Naive thymus-derived CD8-positive, alpha-beta T cell (primary cell): ENCODE measurements around the gene HTR4. TPM values are rescaled to one million over a fixed set of nuclear protein-coding genes. Genes with fewer than 3 reads are reported as not detected.

Experiments used
- ATAC-seq, 2 donors: fragments of 150-1000 bp; cut with Tn5 transposase in 1 of 2; sonication (Bioruptor Pico), chemical (Tn5 transposase) in 1 of 2; 1 replicate in 1 of 2; 2 replicates in 1 of 2; pipeline ENCODE4 v1.10.0; 2021; ENCODE audit warnings: mild to moderate bottlenecking in 2 of 2, moderate library complexity in 2 of 2
- POLR2A ChIA-PET: fragments of 350-600 bp; sonication (Branson Sonifier 250); formaldehyde crosslinking; loops from one replicate; lab custom pipeline; 2021; ENCODE audit warnings: antibody characterized with exemption; lab: Charles Lee
- DNase-seq, 10 donors: peaks; one replicate each; pipeline versions ENCODE4 v3.0.0 to v3.0.0-alpha.2; 2020 to 2022
- H3K27ac Mint-ChIP-seq, 10 donors: one replicate each; pipeline ENCODE4 v1.8.0; 2020 to 2022; ENCODE audit warnings: mild to moderate bottlenecking in 10 of 10, mixed read lengths in 10 of 10, moderate library complexity in 4 of 10, inconsistent platforms in 1 of 10
- H3K27me3 Mint-ChIP-seq, 5 donors: one replicate each; pipeline ENCODE4 v1.8.0; 2021 to 2022; ENCODE audit warnings: mixed read lengths in 5 of 5
- H3K36me3 Mint-ChIP-seq, 3 donors: one replicate each; pipeline ENCODE4 v1.8.0; 2020 to 2022; ENCODE audit warnings: mixed read lengths in 3 of 3, mild to moderate bottlenecking in 2 of 3, inconsistent platforms in 1 of 3
- H3K4me1 Mint-ChIP-seq, 4 donors: one replicate each; pipeline ENCODE4 v1.8.0; 2021 to 2022; ENCODE audit warnings: mixed read lengths in 4 of 4
- H3K4me3 Mint-ChIP-seq, 10 donors: one replicate each; pipeline ENCODE4 v1.8.0; 2020 to 2022; ENCODE audit warnings: mild to moderate bottlenecking in 10 of 10, mixed read lengths in 10 of 10, moderate library complexity in 6 of 10, inconsistent platforms in 1 of 10
- H3K9me3 Mint-ChIP-seq, 9 donors: one replicate each; pipeline ENCODE4 v1.8.0; 2020 to 2022; ENCODE audit warnings: mixed read lengths in 9 of 9, mild to moderate bottlenecking in 3 of 9, inconsistent platforms in 1 of 9, moderate library complexity in 1 of 9
- polyA plus RNA-seq, 3 donors: library from polyadenylated mRNA; unstranded; fragments of 300-500 nt; fragmentation: Illumina TruSeq; gene quantifications; one replicate each; pipeline ENCODE4 v1.2.3, GENCODE V29; 2021
- total RNA-seq, 8 experiments: library from RNA in 2 of 8; stranded (reverse) in 2 of 8; gene quantifications; one replicate each; pipeline ENCODE4 v1.2.3 and lab custom pipeline; 2021 to 2026

The HTR4 gene
- total and polyA plus RNA-seq, 5 experiments from 2014 or later = not detected

DNA sequence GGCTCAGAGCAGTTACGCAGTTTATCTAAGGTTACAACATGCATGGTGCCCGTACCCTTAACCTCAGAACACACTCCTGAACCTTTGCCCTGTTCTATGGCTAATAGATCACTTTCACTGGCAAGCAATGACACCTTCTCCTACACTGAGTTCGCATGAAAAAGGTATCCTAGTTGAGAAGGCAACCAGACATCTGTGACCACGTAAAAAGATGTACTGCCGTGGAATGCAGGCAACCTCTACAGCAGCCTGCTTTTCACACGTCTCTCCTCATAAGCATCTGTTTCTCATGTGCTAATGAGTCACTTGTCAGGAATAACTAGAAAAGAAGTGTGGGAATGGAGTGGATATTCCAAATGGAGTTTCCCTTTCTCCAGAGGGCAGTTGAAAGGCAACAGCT lies 199.1 kb downstream of the HTR4 start:
- H3K27me3 Mint-ChIP-seq = peaks cover 10 to 41% (median 13%) of the 10 kb centered on the region in 5 donors
- no peaks in the 10 kb centered on the region for H3K36me3 Mint-ChIP-seq
- H3K9me3 Mint-ChIP-seq = no peaks in the 10 kb centered on the region
- H3K4me1 Mint-ChIP-seq = no peaks in the 10 kb centered on the region
- no peak overlapping the region for H3K4me3 Mint-ChIP-seq
- POLR2A ChIA-PET = interaction anchor here (0.5 kb wide), 1 partner anchor 1374 kb away, joined by 3 read pairs; no protein-coding TSS in a partner anchor
- no peak overlapping the region for H3K27ac Mint-ChIP-seq
- DNase-seq (no peak), ATAC-seq (no peak)

DNA sequence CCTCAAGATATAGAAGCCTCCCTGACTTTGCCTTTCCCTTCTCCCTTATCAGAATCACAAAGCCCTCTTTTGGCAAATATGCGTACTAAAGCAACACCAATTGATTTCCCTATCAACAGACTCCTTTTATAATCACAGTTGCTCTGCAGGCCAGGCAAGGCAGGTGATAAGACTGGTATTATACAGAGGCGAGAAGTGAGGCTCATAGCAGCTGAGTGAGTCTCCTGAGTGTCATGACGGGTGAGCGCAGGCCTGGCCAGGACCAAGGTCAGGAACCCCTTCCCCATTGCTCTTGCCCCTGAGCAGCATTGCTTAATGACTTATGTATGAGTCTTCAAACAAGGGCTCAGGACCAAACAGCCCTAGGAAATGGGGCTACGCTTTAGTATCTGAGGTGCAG lies 199.8 kb downstream of the HTR4 start:
- ATAC-seq (no peak), DNase-seq (no peak)
- POLR2A ChIA-PET = no interaction called here
- peaks cover 10 to 35% (median 13%) of the 10 kb centered on the region in 5 donors for H3K27me3 Mint-ChIP-seq
- H3K36me3 Mint-ChIP-seq = no peaks in the 10 kb centered on the region
- no peak overlapping the region for H3K27ac Mint-ChIP-seq
- H3K4me1 Mint-ChIP-seq = no peaks in the 10 kb centered on the region
- H3K9me3 Mint-ChIP-seq = no peaks in the 10 kb centered on the region
- no peak overlapping the region for H3K4me3 Mint-ChIP-seq

DNA sequence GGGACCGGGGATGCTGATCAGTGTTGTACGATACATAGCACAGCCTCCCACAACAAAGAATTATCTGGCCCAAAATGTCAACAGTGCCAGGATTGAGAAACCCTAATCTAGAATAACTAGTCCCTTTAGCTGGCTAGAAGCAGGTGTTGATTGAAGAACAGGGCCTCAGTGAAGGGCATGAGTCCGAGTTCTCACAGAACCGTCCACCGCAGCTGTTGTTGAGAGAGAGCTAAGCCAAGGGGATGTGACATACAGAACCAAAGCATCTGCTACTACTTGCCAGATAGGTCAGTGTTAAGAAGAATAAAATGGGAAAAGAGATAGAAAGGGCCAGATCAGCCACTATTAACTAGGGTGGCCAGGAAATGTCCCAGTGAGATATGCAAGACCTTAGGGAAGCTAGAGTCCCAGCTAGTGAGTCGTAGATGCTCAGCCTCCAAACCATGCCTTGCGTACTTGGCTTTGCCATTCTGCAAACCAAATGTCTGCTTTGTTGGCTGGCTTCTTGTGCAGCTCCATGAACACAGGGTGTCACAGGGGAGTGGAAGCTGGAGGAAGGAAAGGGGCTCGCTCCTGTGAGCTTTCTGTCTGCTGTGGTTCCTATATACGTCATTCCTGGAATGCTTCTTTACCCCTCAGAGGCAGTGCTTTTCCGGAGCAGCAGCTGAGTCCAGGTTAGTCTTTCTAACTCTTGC lies 201.7 kb downstream of the HTR4 start:
- Mint-ChIP-seq H3K4me3 (no peak overlapping the region), H3K4me1 (no peaks in the 10 kb centered on the region), H3K27me3 (peaks cover 2 to 20% (median 10%) of the 10 kb centered on the region in 5 donors), H3K36me3 (no peaks in the 10 kb centered on the region), H3K27ac (no peak overlapping the region), H3K9me3 (no peaks in the 10 kb centered on the region)
- DNase-seq (no peak), ATAC-seq (no peak)
- POLR2A ChIA-PET = no interaction called here

DNA sequence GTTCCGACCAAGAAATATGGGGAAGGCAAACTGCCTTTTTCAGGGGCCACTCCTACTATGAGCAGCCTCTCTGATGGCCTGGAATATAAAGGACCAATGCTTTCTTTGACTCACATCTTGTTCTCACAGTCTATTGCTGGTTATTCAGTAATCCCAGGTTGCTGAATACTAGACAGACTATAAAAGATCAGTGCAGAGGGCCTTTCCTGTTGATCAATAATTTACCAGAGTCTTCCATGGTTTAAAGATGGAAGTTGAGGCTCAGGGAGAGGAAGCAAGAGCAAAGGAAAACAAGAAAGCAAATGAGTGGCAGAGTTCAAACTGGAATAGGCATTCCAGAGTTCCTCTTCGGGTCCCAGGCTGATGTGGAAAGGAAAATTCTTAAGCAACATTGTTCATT lies 207.7 kb downstream of the HTR4 start:
- no peak overlapping the region for H3K27ac Mint-ChIP-seq
- no peaks in the 10 kb centered on the region for H3K27me3 Mint-ChIP-seq
- POLR2A ChIA-PET = no interaction called here
- no peaks in the 10 kb centered on the region for H3K9me3 Mint-ChIP-seq
- peaks cover 0 to 19% (median 0%) of the 10 kb centered on the region in 3 donors for H3K36me3 Mint-ChIP-seq
- ATAC-seq (no peak), DNase-seq (no peak)
- no peak overlapping the region for H3K4me3 Mint-ChIP-seq
- H3K4me1 Mint-ChIP-seq = no peaks in the 10 kb centered on the region

DNA sequence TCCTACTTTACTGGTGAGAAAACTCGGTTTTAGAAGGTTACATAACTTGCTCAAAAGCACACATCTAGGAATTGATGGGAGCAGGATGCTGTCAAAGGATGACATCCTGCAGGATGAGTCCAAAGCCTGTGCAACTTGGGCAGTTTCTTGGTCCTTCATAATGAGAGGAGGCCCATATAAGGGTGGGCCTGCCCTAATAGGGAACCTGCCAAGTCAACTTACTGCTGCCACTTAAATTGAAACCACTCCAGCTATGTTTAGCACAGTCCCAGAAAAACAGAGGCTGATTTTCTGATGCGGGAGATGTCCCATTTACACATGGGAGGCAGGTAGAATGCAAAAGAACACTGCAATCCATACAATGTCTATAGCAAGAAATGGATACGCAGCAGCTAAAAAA lies 208.7 kb downstream of the HTR4 start:
- DNase-seq (no peak), ATAC-seq (no peak)
- Mint-ChIP-seq H3K4me1 (no peaks in the 10 kb centered on the region), H3K27ac (no peak overlapping the region), H3K4me3 (no peak overlapping the region), H3K36me3 (peaks cover 0 to 29% (median 2%) of the 10 kb centered on the region in 3 donors), H3K9me3 (no peaks in the 10 kb centered on the region), H3K27me3 (no peaks in the 10 kb centered on the region)
- POLR2A ChIA-PET = no interaction called here

DNA sequence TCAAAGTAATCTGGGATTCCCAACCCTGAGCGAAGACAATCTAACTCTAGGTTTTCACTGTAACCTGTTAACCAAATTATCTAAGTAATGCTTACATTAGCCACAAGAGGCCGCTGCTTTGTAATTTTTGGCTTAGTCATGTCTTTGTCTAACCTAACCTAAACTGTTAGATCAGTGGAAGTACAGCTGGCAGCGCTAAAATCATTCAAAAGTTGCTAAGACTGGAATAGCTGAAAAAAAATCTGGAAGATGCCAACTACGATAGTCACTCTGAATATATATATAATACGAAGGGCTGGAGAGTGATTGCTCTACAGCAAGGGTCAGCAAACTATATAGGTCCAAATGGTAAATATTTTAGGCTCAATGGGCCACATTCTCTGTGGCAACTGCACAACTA lies 210.3 kb downstream of the HTR4 start:
- Mint-ChIP-seq H3K27me3 (no peaks in the 10 kb centered on the region), H3K36me3 (peaks cover 0 to 45% (median 9%) of the 10 kb centered on the region in 3 donors), H3K27ac (peak overlapping the region in 1 of 10 donors; percentile 24), H3K4me3 (no peak overlapping the region), H3K9me3 (no peaks in the 10 kb centered on the region), H3K4me1 (no peaks in the 10 kb centered on the region)
- POLR2A ChIA-PET = interaction anchor here (1.1 kb wide), 1 partner anchor 38 kb away, joined by 3 read pairs; no protein-coding TSS in a partner anchor
- DNase-seq (peak in 8 of 10 donors; percentile 12 to 51 (median 42)), ATAC-seq (peak; percentile 64 to 65)

DNA sequence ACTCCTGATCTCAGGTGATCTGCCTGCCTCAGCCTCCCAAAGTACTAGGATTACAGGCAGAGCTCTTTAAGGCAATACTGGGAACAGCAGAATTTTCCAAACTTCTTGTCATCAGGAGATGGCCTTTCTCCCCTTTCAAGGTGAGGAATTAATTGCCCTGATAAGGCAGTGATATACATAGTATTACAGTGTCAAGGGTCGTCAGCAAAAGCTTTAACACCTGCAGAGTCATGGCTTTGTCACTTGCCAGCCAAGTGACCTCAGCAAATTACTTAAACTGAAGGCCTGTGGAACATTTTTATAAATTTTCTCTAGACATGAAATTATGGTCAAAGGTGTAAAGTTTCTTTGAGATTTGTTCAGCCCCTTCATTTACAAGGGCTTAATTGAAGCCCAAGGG lies 211.1 kb downstream of the HTR4 start:
- no peak for DNase-seq

DNA sequence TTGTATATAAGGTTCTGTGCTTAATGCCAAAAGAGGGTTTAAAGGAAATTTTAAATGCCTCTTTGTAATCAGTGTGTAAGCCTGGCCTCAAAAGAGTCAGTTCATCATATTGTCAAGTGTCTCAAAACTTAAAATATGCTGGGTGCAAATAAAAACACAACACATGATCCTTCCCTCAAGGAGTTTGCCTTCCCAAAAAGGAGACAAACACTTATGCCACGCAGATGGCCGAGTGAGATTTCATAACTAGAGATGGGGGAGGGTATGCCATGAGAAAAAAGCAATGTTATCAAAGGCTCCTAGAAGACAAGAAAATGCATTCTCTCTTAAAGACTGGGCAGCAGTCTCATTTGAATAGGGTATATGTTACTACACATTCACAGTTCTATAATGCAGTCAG lies 215.4 kb downstream of the HTR4 start:
- DNase-seq (no peak), ATAC-seq (no peak)
- POLR2A ChIA-PET = no interaction called here
- no peaks in the 10 kb centered on the region for H3K27me3 Mint-ChIP-seq
- H3K27ac Mint-ChIP-seq = peak overlapping the region in 3 of 10 donors; percentile 66 to 71 (median 71)
- no peak overlapping the region for H3K4me3 Mint-ChIP-seq
- peaks cover 0 to 87% (median 14%) of the 10 kb centered on the region in 3 donors for H3K36me3 Mint-ChIP-seq
- H3K9me3 Mint-ChIP-seq = no peaks in the 10 kb centered on the region
- peaks cover 0 to 5% (median 3%) of the 10 kb centered on the region in 4 donors for H3K4me1 Mint-ChIP-seq

More for the DNA sequence above, 211.1 kb downstream of the HTR4 start:
- Mint-ChIP-seq H3K4me3 (no peak overlapping the region), H3K9me3 (no peaks in the 10 kb centered on the region), H3K4me1 (no peaks in the 10 kb centered on the region), H3K27ac (no peak overlapping the region), H3K36me3 (peaks cover 0 to 52% (median 11%) of the 10 kb centered on the region in 3 donors), H3K27me3 (no peaks in the 10 kb centered on the region)
- POLR2A ChIA-PET = no interaction called here
- ATAC-seq = no peak

DNA sequence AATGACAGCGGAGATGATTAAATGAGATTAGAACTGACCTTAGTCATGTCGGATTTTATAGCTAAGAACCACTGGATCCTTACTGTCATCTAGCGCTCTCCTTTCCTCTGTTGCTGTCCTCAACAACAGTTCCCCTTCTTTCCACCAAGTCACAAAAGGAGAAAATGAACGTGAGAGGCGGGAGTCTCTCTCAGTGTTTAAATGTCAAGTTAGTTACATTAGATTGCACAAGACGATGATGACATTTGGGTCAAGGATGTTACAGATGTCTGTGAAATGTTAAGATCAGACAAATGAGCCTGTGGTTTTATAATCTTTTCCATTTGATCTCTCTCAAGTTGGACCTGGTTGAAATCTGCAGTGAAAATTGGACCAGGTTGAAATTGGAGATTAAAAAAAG lies 217.1 kb downstream of the HTR4 start:
- H3K27ac Mint-ChIP-seq = peak overlapping the region in 9 of 10 donors; percentile 33 to 90 (median 75)
- no peaks in the 10 kb centered on the region for H3K9me3 Mint-ChIP-seq
- DNase-seq (no peak), ATAC-seq (no peak)
- no peaks in the 10 kb centered on the region for H3K27me3 Mint-ChIP-seq
- H3K4me3 Mint-ChIP-seq = no peak overlapping the region
- peaks cover 0 to 5% (median 3%) of the 10 kb centered on the region in 4 donors for H3K4me1 Mint-ChIP-seq
- H3K36me3 Mint-ChIP-seq = peaks cover 0 to 89% (median 18%) of the 10 kb centered on the region in 3 donors
- POLR2A ChIA-PET = no interaction called here

DNA sequence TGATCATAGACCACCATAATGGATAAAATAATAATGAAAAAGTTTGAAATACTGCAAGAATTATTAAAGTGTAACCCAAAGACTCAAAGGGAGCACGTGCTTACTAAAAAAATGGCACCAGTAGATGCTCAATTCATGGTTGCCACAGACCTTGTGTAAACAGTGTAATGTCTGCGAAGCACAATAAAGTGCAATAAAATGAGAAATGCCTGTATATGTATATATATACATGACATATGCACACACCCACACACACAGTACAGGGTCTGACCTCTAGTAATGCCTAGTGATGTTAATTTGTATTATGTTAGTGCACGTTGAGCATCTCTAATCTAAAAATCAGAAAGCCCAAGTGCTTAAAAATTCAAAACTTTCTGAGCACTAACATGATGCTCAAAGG lies 218.3 kb downstream of the HTR4 start:
- POLR2A ChIA-PET = no interaction called here

DNA sequence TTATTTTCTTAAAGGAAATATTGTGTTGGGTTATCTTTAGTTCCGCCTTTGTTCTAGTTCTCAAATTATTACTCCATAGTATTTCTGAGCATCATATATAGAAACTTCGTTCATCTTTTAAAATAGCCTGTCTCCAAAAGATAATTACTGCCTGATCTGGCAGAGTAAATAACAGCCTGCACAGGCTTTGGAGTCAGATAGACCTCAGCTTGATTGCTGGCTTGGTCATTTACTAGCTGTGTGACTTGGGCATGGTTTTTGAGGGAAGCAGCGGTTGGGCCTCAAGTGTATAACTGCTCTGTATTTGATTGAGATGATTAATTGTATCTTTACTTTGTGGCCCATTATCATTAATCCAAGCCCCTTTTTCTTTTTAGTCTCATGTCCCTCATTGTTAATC lies 220.5 kb downstream of the HTR4 start:
- Mint-ChIP-seq H3K36me3 (peaks cover 0 to 80% (median 7%) of the 10 kb centered on the region in 3 donors), H3K27ac (peak overlapping the region in 2 of 10 donors; percentile 34 to 54), H3K27me3 (no peaks in the 10 kb centered on the region), H3K9me3 (no peaks in the 10 kb centered on the region), H3K4me1 (peaks cover 4 to 14% (median 10%) of the 10 kb centered on the region in 4 donors), H3K4me3 (no peak overlapping the region)
- no peak for DNase-seq
- ATAC-seq = no peak
- POLR2A ChIA-PET = no interaction called here

More for the DNA sequence above, 218.3 kb downstream of the HTR4 start:
- ATAC-seq (no peak), DNase-seq (no peak)
- no peaks in the 10 kb centered on the region for H3K27me3 Mint-ChIP-seq
- H3K9me3 Mint-ChIP-seq = no peaks in the 10 kb centered on the region
- H3K4me3 Mint-ChIP-seq = no peak overlapping the region
- peak overlapping the region in 3 of 10 donors; percentile 47 to 52 (median 51) for H3K27ac Mint-ChIP-seq
- H3K36me3 Mint-ChIP-seq = peaks cover 0 to 88% (median 16%) of the 10 kb centered on the region in 3 donors
- H3K4me1 Mint-ChIP-seq = peaks cover 2 to 7% (median 5%) of the 10 kb centered on the region in 4 donors
